Fibroblast of peridontal ligament (primary cell): ENCODE data around the gene GAS5.
"Not testable (repeated sequence)": the region's sequence is repeated elsewhere in the genome, so short reads cannot be mapped to it uniquely, and the experiment has no call there.

ENCODE experiments used
- DNase-seq: peaks from one replicate; pipeline ENCODE4 v3.0.0-alpha.2; 2010; ENCODE audit errors: extremely low read depth

GAS5 gene

GRCh38 chr1:173867753-173868265 is at the start of gene GAS5:
TSS of gene GAS5 (minus strand) at chr1:173867989.
- peak; percentile 99 for DNase-seq

- DNase-seq = no peak
Observed at GRCh38 chr1:173917149-173917548, 49.4 kb upstream of the GAS5 start, which contains the start of gene SERPINC1. TSS of gene SERPINC1 (minus strand) at chr1:173917327. CDS start at chr1:173917259, 68 bp downstream.

- DNase-seq = no peak
Observed at GRCh38 chr1:173916667-173917066, 48.9 kb upstream of the GAS5 start.

- DNase-seq = no peak
Observed at GRCh38 chr1:173915596-173915995, 47.8 kb upstream of the GAS5 start.

- no peak for DNase-seq
Observed at GRCh38 chr1:173914366-173914871, 46.6 kb upstream of the GAS5 start.

- DNase-seq = no peak
Observed at GRCh38 chr1:173913111-173913510, 45.3 kb upstream of the GAS5 start.

- DNase-seq = no peak
Observed at GRCh38 chr1:173903827-173904531, 36.2 kb upstream of the GAS5 start.

- DNase-seq = no peak
Observed at GRCh38 chr1:173900992-173901391, 33.2 kb upstream of the GAS5 start.

GRCh38 chr1:173900427-173900826 is 32.6 kb upstream of the GAS5 start:
- DNase-seq = no peak

- DNase-seq = no peak
Observed at GRCh38 chr1:173894189-173894588, 26.4 kb upstream of the GAS5 start.

- DNase-seq = no peak
Observed at GRCh38 chr1:173893611-173894010, 25.8 kb upstream of the GAS5 start.

- DNase-seq = no peak
Observed at GRCh38 chr1:173889885-173890284, 22.1 kb upstream of the GAS5 start.

- no peak for DNase-seq
Observed at GRCh38 chr1:173888749-173889148, 21.0 kb upstream of the GAS5 start.

- DNase-seq = no peak
Observed at GRCh38 chr1:173887627-173888026, 19.8 kb upstream of the GAS5 start.

- no peak for DNase-seq
Observed at GRCh38 chr1:173886746-173887611, 19.2 kb upstream of the GAS5 start.

- DNase-seq = no peak
Observed at GRCh38 chr1:173884701-173885100, 16.9 kb upstream of the GAS5 start.

GRCh38 chr1:173881117-173881516 is 13.3 kb upstream of the GAS5 start:
- DNase-seq = not testable (repeated sequence)

GRCh38 chr1:173878251-173878650 is 10.5 kb upstream of the GAS5 start:
- DNase-seq = no peak

GRCh38 chr1:173876732-173877131 is 8.9 kb upstream of the GAS5 start:
- no peak for DNase-seq

- DNase-seq = no peak
Observed at GRCh38 chr1:173871500-173871899, 3.7 kb upstream of the GAS5 start.

- DNase-seq = no peak
Observed at GRCh38 chr1:173871091-173871490, 3.3 kb upstream of the GAS5 start.

- DNase-seq = no peak
Observed at GRCh38 chr1:173870252-173871075, 2.7 kb upstream of the GAS5 start.
